ENCODE results near the gene DHRS3. TPM values are rescaled to one million over a fixed set of nuclear protein-coding genes. Genes with fewer than 3 reads are reported as not detected.

DHRS3 gene
- total RNA-seq, 1 experiment from 2014 or later = 37.7 TPM

- TF ChIP-seq AFF4 (CRISPR knock-in tag; IDR thresholded peaks at IDR 0.05; ENCODE audit: borderline replicate concordance) = no peak
Measured at GRCh38 chr1:12573015-12573825, 44.8 kb downstream of the DHRS3 start (continued).

- no peak overlapping the region for H3K27ac Mint-ChIP-seq
- ChIA-PET POLR2A (no interaction called here), CTCF (no interaction called here)
- H3K36me3 Mint-ChIP-seq = peaks cover 35% of the 10 kb centered on the region
- H3K4me3 Mint-ChIP-seq = no peak overlapping the region
- TF ChIP-seq E2F1 (CRISPR knock-in tag; IDR thresholded peaks at IDR 0.05) (no peak), ZNF671 (CRISPR knock-in tag; IDR thresholded peaks at IDR 0.05) (no peak), SOX15 (CRISPR knock-in tag; IDR thresholded peaks at IDR 0.05) (no peak), USF2 (CRISPR knock-in tag; IDR thresholded peaks at IDR 0.05) (no peak)
- no peak for DNase-seq (ENCODE audit: low spot score)
- H3K4me1 Mint-ChIP-seq = no peaks in the 10 kb centered on the region
- no peak for ATAC-seq
- H3K27me3 Mint-ChIP-seq (ENCODE audit: low read depth) = no peaks in the 10 kb centered on the region
- H3K9me3 Mint-ChIP-seq = no peaks in the 10 kb centered on the region
Measured at GRCh38 chr1:12572522-12572921, 45.5 kb downstream of the DHRS3 start.

- ATAC-seq (no peak), DNase-seq (ENCODE audit: low spot score) (no peak)
- Mint-ChIP-seq H3K27ac (peak overlapping the region; percentile 32; the same call in 1 of the 2 replicates), H3K27me3 (ENCODE audit: low read depth) (no peaks in the 10 kb centered on the region), H3K36me3 (peaks cover 34% of the 10 kb centered on the region), H3K4me1 (no peaks in the 10 kb centered on the region), H3K4me3 (no peak overlapping the region), H3K9me3 (no peaks in the 10 kb centered on the region)
- TF ChIP-seq ZNF317 (CRISPR knock-in tag; IDR thresholded peaks at IDR 0.05; ENCODE audit: borderline replicate concordance, low read depth) (no peak), NFYB (CRISPR knock-in tag; conservative IDR thresholded peaks at IDR 0.05; ENCODE audit: low read depth) (no peak), ZNF512 (CRISPR knock-in tag; IDR thresholded peaks at IDR 0.05; ENCODE audit: borderline replicate concordance) (no peak), ATF3 (CRISPR knock-in tag; conservative IDR thresholded peaks at IDR 0.05) (no peak), ZNF532 (CRISPR knock-in tag; IDR thresholded peaks at IDR 0.05; ENCODE audit: borderline replicate concordance) (no peak), TCF7 (CRISPR knock-in tag; IDR thresholded peaks at IDR 0.05; ENCODE audit: low read depth) (no peak), ETV6 (CRISPR knock-in tag; IDR thresholded peaks at IDR 0.05) (no peak), ZNF425 (CRISPR knock-in tag; conservative IDR thresholded peaks at IDR 0.05) (no peak), ZNF138 (CRISPR knock-in tag; conservative IDR thresholded peaks at IDR 0.05) (no peak)
- CTCF ChIA-PET = no interaction called here
- POLR2A ChIA-PET = no interaction called here
Measured at GRCh38 chr1:12570291-12570690, 47.7 kb downstream of the DHRS3 start.

Measured in WTC11 (cell line).